GM12878 (cell line): Measurements from ENCODE around the gene FAM184B. TPM values are rescaled to one million over a fixed set of nuclear protein-coding genes. Genes with fewer than 3 reads are reported as not detected.
"Not testable (repeated sequence)": the region's sequence is repeated elsewhere in the genome, so short reads cannot be mapped to it uniquely, and the experiment has no call there.

Experiments used
- ATAC-seq: fragments of 200-7000 bp; cut with Tn5 transposase; 3 replicates; pipeline ENCODE4 v1.9.1; 2020; ENCODE audit warnings: mild to moderate bottlenecking, moderate library complexity
- BruUV-seq: library from RNA; stranded (reverse); fragments of 400-500 nt; replicated peaks from 2 replicates; lab custom pipeline; 2021; lab: Mats Ljungman, UMichigan
- CTCF ChIA-PET: fragments of 300-600 bp; sonication (Branson Sonifier 250); formaldehyde crosslinking; extraction: SDS; loops from one replicate; lab custom pipeline; 2021; ENCODE audit warnings: inconsistent platforms; lab: Yijun Ruan, JAX
- POLR2A ChIA-PET: fragments of 350-600 bp; formaldehyde crosslinking; extraction: SDS; loops from one replicate; lab custom pipeline; 2021; ENCODE audit warnings: inconsistent platforms; lab: Charles Lee
- RAD21 ChIA-PET: fragments of 300-600 bp; sonication (Branson Sonifier 250); formaldehyde crosslinking; loops from one replicate; lab custom pipeline; 2023; ENCODE audit warnings: antibody characterized with exemption; ENCODE audit not compliant: unreplicated experiment; lab: Charles Lee
- SMC1A ChIA-PET: fragments of 300-600 bp; sonication (Branson Sonifier 250); formaldehyde crosslinking; loops from one replicate; lab custom pipeline; 2023; ENCODE audit not compliant: unreplicated experiment, uncharacterized antibody; lab: Charles Lee
- DNase-seq: peaks from one replicate; pipeline ENCODE4 v3.0.0-alpha.2; 2011; ENCODE audit warnings: low read depth, low spot score
- FAIRE-seq: peaks from 3 replicates; lab custom pipeline; 2011; peaks lifted over from hg19 to GRCh38; lab: Jason Lieb, UNC
- H2AFZ ChIP-seq: 2 replicates; pipeline ENCODE4 v1.6.0; 2011; ENCODE audit warnings: low read depth, low read length, control low read depth; ENCODE audit not compliant: control insufficient read depth
- H3K27ac ChIP-seq: 2 replicates; pipeline ENCODE4 v1.5.1; 2011; ENCODE audit warnings: control low read depth; ENCODE audit not compliant: control insufficient read depth, insufficient read depth
- H3K27me3 ChIP-seq, 2 experiments: replicated peaks in 1 of 2; 2 replicates each; pipeline versions ENCODE4 v1.6.0 to v1.6.1; 2011; ENCODE audit warnings: low read length in 1 of 2; ENCODE audit not compliant: control insufficient read depth in 2 of 2, insufficient read depth in 2 of 2
- H3K36me3 ChIP-seq, 2 experiments: 2 replicates each; pipeline ENCODE4 v1.5.1; 2011; ENCODE audit warnings: low read length in 1 of 2; ENCODE audit not compliant: control insufficient read depth in 2 of 2, insufficient read depth in 2 of 2
- H3K4me1 ChIP-seq: 2 replicates; pipeline ENCODE4 v1.6.1; 2011; ENCODE audit warnings: mild to moderate bottlenecking, low read length, moderate library complexity, mixed read lengths; ENCODE audit not compliant: control insufficient read depth, insufficient read depth
- H3K4me2 ChIP-seq: 2 replicates; pipeline ENCODE4 v1.6.0; 2011; ENCODE audit warnings: control low read depth; ENCODE audit not compliant: control insufficient read depth, insufficient read depth
- H3K4me3 ChIP-seq: fragments of 200-600 bp; sonication (generic); 2 replicates; pipeline ENCODE4 v1.5.1; 2016
- H3K79me2 ChIP-seq: 2 replicates; pipeline ENCODE4 v1.6.0; 2011; ENCODE audit warnings: low read length; ENCODE audit not compliant: control insufficient read depth, insufficient read depth
- H3K9ac ChIP-seq: 2 replicates; pipeline ENCODE4 v1.8.0; 2011; ENCODE audit warnings: low read length, control low read depth, mixed read lengths; ENCODE audit not compliant: control insufficient read depth, insufficient read depth
- H3K9me3 ChIP-seq: replicated peaks from 3 replicates; pipeline ENCODE4 v1.5.1; 2011; ENCODE audit warnings: mild to moderate bottlenecking, low read length; ENCODE audit not compliant: control insufficient read depth, insufficient read depth
- H4K20me1 ChIP-seq: 2 replicates; pipeline ENCODE4 v1.6.0; 2011; ENCODE audit not compliant: control insufficient read depth, insufficient read depth
- BCL11A ChIP-seq: IDR thresholded peaks from 2 replicates; pipeline ENCODE4 v1.6.1; 2011; ENCODE audit warnings: low read depth, low read length
- EED ChIP-seq: sonication (generic); IDR thresholded peaks from 2 replicates; pipeline ENCODE4 v1.6.1; 2016; ENCODE audit warnings: antibody characterized with exemption, low read depth
- ETV6 ChIP-seq, 2 experiments: fragments of 450-650 bp in 1 of 2; IDR thresholded peaks in 1 of 2; conservative IDR thresholded peaks in 1 of 2; 2 replicates each; pipeline ENCODE4 v1.6.1; 2014; ENCODE audit warnings: antibody characterized with exemption in 1 of 2, borderline replicate concordance in 1 of 2, low read depth in 1 of 2, mild to moderate bottlenecking in 1 of 2, moderate library complexity in 1 of 2
- FOXK2 ChIP-seq: fragments of 450-650 bp; IDR thresholded peaks from 2 replicates; pipeline ENCODE4 v1.6.1; 2017; ENCODE audit warnings: mild to moderate bottlenecking, moderate library complexity
- NR2F1 ChIP-seq: fragments of 450-650 bp; conservative IDR thresholded peaks from 2 replicates; pipeline ENCODE4 v1.6.1; 2017; ENCODE audit warnings: mild to moderate bottlenecking
- REST ChIP-seq: IDR thresholded peaks from 2 replicates; pipeline ENCODE4 v1.6.1; 2012; ENCODE audit warnings: mild to moderate bottlenecking, low read depth, low read length
- WGBS: methylation state at CpG from one replicate; pipeline ENCODE4 v1.1.6; 2016; ENCODE audit warnings: low lambda C conversion rate; ENCODE audit not compliant: insufficient replicate concordance, insufficient coverage; ENCODE audit errors: missing lambda C conversion rate; 5-methylcytosine and 5-hydroxymethylcytosine counted together
- in situ Hi-C: fragments of 300-500 bp; cut with MboI; formaldehyde crosslinking; loops from 9 replicates; pipeline ENCODE4 v1.14.3; 2018; ENCODE audit warnings: mixed read lengths
- intact Hi-C: fragments of 100-400 bp; cut with micrococcal nuclease; formaldehyde crosslinking; loops from one replicate; pipeline ENCODE4 v1.14.2; 2022; ENCODE audit not compliant: unreplicated experiment
- polyA plus RNA-seq, 11 experiments: library from polyadenylated mRNA; depleted of rRNA in 4 of 11; unstranded in 6 of 11; stranded (reverse) in 5 of 11; fragments of >200 nt; fragmentation: Nextera tagmentation in 4 of 11; fragmentation: Illumina TruSeq in 1 of 11; extraction: Ambion mirVana in 4 of 11; extraction: Trizol in 1 of 11; gene quantifications; 1 replicate in 1 of 11; 2 replicates in 10 of 11; pipeline versions ENCODE4 v1.2.1 to v1.2.3, GENCODE V29; 2011 to 2016; ENCODE audit warnings: inconsistent platforms in 2 of 11, missing spikeins in 2 of 11, low read depth in 1 of 11
- total RNA-seq, 4 experiments: library from RNA; depleted of rRNA in 3 of 4; stranded (reverse); fragments of >200 nt in 3 of 4; fragmentation: Illumina TruSeq in 1 of 4; extraction: Trizol in 1 of 4; gene quantifications; 2 replicates each; pipeline versions ENCODE4 v1.2.1 to v1.2.3, GENCODE V29; 2013 to 2021

Gene FAM184B
- total and polyA plus RNA-seq, 10 of the 15 experiments (the other 5 are each of a cell fraction or from before 2014, with no cell fraction given): under 0.01 TPM; not detected in 9

DNA sequence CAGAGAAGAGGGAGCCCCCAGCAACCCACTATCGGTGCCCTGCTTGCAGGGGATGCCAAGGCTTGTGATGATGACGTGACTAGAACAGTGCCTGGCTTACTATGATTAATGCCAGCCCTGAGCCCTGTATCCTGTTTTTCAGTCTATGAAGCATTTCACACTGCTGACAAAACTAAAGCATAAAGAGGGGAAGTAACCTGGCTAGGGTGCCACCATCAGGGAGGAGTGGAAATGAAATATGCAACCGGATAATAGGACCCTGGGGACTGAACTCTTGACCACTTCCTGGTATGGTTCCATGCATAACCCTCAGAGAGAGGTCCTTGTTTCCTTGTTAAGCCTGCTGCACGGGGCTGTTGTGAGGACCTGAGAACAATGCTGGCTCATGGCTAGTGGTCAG, 116.7 kb downstream of the FAM184B start (continued):
- no peak for TF ChIP-seq REST
- TF ChIP-seq ETV6 (conservative IDR thresholded peaks at IDR 0.05 in 1 of 2, IDR thresholded peaks at IDR 0.05 in 1 of 2; ENCODE audit: borderline replicate concordance in 1 of 2, low read depth in 1 of 2): peak in 1 of 2 experiments; percentile 70; a peak in 2 of 4 replicates
- peak; percentile 16; the same call in 1 of the 2 replicates for TF ChIP-seq BCL11A

DNA sequence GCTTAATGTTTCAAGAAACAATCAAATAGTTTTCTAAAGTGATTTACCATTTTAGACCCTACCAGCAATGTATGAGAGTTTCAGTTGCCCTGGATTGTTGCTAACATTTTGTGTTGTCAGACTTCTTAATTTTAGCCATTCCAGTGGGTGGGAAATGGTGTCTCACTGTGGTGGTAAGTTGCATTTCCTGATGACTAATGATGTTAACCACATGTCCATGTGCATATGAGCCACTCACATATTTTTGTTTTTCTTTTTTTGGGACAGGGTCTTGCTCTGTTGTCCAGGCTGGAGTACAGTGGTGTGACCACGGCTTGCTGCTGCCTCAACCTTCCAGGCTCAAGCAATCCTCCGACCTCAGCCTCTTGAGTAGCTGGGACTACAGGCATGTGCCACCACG, 118.7 kb downstream of the FAM184B start:
- Histone ChIP-seq H3K27me3 (no peaks in the 10 kb centered on the region; a peak in 1 of 4 replicates), H3K4me2 (no peak overlapping the region), H4K20me1 (no peaks in the 10 kb centered on the region), H3K79me2 (no peaks in the 10 kb centered on the region), H3K4me3 (no peak overlapping the region), H2AFZ (no peak overlapping the region), H3K27ac (no peak overlapping the region), H3K9me3 (no peaks in the 10 kb centered on the region), H3K4me1 (peaks cover 8% of the 10 kb centered on the region), H3K9ac (no peak overlapping the region), H3K36me3 (no peaks in the 10 kb centered on the region; a peak in 1 of 4 replicates)
- RAD21 ChIA-PET: no interaction called here
- DNase-seq: no peak
- intact Hi-C loops (no loop called here), in situ Hi-C loops (no loop called here)
- FAIRE-seq: no peak
- SMC1A ChIA-PET: no interaction called here
- TF ChIP-seq NR2F1: no peak
- TF ChIP-seq FOXK2: no peak
- TF ChIP-seq EED: no peak
- no peak for ATAC-seq
- WGBS: 66% methylated on average over 3 of the region's 3 CpGs
- BruUV-seq: no TSS peak
- CTCF ChIA-PET: interaction anchor here (0.9 kb wide), 1 partner anchor 14 kb away, joined by 3 read pairs; no protein-coding TSS in a partner anchor
- POLR2A ChIA-PET: no interaction called here

- POLR2A ChIA-PET, FAIRE-seq, H3K27ac ChIP-seq, intact Hi-C loops, ATAC-seq, H2AFZ ChIP-seq, RAD21 ChIA-PET, H3K9ac ChIP-seq, H3K4me1 ChIP-seq, H3K36me3 ChIP-seq, H3K4me2 ChIP-seq, H3K9me3 ChIP-seq, CTCF ChIA-PET, H3K27me3 ChIP-seq, H3K79me2 ChIP-seq, DNase-seq, H4K20me1 ChIP-seq, SMC1A ChIA-PET, in situ Hi-C loops, BruUV-seq, H3K4me3 ChIP-seq: not testable (repeated sequence)
- 92% methylated on average over 8 of the region's 8 CpGs for WGBS
Measured at GRCh38 chr4:17659196-17659595, 122.2 kb downstream of the FAM184B start.
